Esophagus muscularis mucosa (tissue), 4 donors: Measurements from ENCODE around the gene PRKCE.

Experiments used
- EP300 ChIP-seq: sonication (generic); formaldehyde crosslinking; IDR thresholded peaks from one replicate; pipeline ENCODE4 v1.6.1; 2017; ENCODE audit warnings: antibody characterized with exemption
- POLR2A ChIP-seq: fragments of 450-650 bp; IDR thresholded peaks from one replicate; pipeline ENCODE4 v1.6.1; 2017; ENCODE audit warnings: antibody characterized with exemption, moderate library complexity, mild to moderate bottlenecking, low read depth
- POLR2AphosphoS5 ChIP-seq, 2 donors: sonication (generic); formaldehyde crosslinking; IDR thresholded peaks; one replicate each; pipeline ENCODE4 v1.6.1; 2017; ENCODE audit warnings: antibody characterized with exemption in 2 of 2
- TF ChIP-seq, protein P1 (sequence below), 3 experiments: fragments of 200-600 bp in 2 of 3; fragments of 450-650 bp in 1 of 3; sonication (generic) in 2 of 3; IDR thresholded peaks; one replicate each; pipeline ENCODE4 v1.5.1; 2017 to 2019; ENCODE audit warnings: antibody characterized with exemption in 3 of 3, mild to moderate bottlenecking in 2 of 3, moderate library complexity in 1 of 3

DNA sequence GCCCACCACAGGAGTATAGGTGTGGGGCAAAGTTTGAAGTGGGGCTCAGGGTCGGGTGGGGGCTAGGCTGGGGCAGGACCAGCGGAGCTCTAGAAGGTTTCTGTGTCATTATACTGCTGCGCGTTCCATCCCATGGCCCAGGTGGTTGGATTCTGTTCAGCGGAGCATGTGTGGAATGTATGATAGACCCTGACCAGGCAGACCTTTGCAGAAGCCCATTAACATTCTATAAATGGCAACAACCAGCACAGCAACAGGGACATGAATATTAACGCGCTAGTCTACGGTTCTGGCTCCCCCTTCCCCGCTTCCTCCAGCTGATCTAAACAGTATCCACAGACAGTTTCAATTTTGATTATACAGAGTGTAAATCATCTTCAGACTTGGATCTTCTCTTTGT lies 4.1 kb upstream of the PRKCE start:
- no peak for TF ChIP-seq POLR2AphosphoS5 (IDR thresholded peaks at IDR 0.05)
- TF ChIP-seq, protein P1, sequence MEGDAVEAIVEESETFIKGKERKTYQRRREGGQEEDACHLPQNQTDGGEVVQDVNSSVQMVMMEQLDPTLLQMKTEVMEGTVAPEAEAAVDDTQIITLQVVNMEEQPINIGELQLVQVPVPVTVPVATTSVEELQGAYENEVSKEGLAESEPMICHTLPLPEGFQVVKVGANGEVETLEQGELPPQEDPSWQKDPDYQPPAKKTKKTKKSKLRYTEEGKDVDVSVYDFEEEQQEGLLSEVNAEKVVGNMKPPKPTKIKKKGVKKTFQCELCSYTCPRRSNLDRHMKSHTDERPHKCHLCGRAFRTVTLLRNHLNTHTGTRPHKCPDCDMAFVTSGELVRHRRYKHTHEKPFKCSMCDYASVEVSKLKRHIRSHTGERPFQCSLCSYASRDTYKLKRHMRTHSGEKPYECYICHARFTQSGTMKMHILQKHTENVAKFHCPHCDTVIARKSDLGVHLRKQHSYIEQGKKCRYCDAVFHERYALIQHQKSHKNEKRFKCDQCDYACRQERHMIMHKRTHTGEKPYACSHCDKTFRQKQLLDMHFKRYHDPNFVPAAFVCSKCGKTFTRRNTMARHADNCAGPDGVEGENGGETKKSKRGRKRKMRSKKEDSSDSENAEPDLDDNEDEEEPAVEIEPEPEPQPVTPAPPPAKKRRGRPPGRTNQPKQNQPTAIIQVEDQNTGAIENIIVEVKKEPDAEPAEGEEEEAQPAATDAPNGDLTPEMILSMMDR (IDR thresholded peaks at IDR 0.05) = no peak
- TF ChIP-seq EP300 = no peak
- no peak for TF ChIP-seq POLR2A
